Neuronal stem cell (in vitro differentiated cells): ENCODE measurements around the gene JMJD7.

Experiments used
- DNase-seq: peaks from one replicate; pipeline ENCODE4 v3.0.0-alpha.2; 2013; ENCODE audit warnings: low spot score
- H2AFZ ChIP-seq: one replicate; pipeline ENCODE4 v1.6.1; 2013; ENCODE audit warnings: mild to moderate bottlenecking, low read length, inconsistent platforms
- H2AK5ac ChIP-seq: 2 replicates; pipeline ENCODE4 v1.6.1; 2013; ENCODE audit warnings: low read depth, mild to moderate bottlenecking, inconsistent platforms, low read length, moderate library complexity, mixed read lengths
- H2BK120ac ChIP-seq: 2 replicates; pipeline ENCODE4 v1.6.1; 2013; ENCODE audit warnings: low read depth, mild to moderate bottlenecking, inconsistent platforms, low read length, moderate library complexity, mixed read lengths
- H2BK12ac ChIP-seq: one replicate; pipeline ENCODE4 v1.6.1; 2013; ENCODE audit warnings: low read length, inconsistent platforms
- H2BK15ac ChIP-seq: 2 replicates; pipeline ENCODE4 v1.6.1; 2013; ENCODE audit warnings: mild to moderate bottlenecking, low read length, inconsistent platforms, mixed read lengths
- H2BK5ac ChIP-seq: one replicate; pipeline ENCODE4 v1.6.1; 2013; ENCODE audit warnings: inconsistent platforms, mild to moderate bottlenecking, low read length, moderate library complexity
- H3K14ac ChIP-seq: one replicate; pipeline ENCODE4 v1.6.1; 2013; ENCODE audit warnings: low read length, inconsistent platforms
- H3K18ac ChIP-seq: 2 replicates; pipeline ENCODE4 v1.6.1; 2013; ENCODE audit warnings: low read length, inconsistent platforms
- H3K23ac ChIP-seq: 2 replicates; pipeline ENCODE4 v1.6.1; 2013; ENCODE audit warnings: low read depth, mild to moderate bottlenecking, mixed read lengths, low read length, inconsistent platforms; ENCODE audit not compliant: poor library complexity
- H3K27ac ChIP-seq: replicated peaks from 3 replicates; pipeline ENCODE4 v1.5.1; 2013; ENCODE audit warnings: low read length, inconsistent platforms
- H3K27me3 ChIP-seq, 3 experiments: 2 replicates each; pipeline ENCODE4 v1.6.1; 2013; ENCODE audit warnings: low read length in 3 of 3, mild to moderate bottlenecking in 2 of 3, inconsistent platforms in 1 of 3, low read depth in 1 of 3, mixed read lengths in 1 of 3, moderate library complexity in 1 of 3; ENCODE audit not compliant: control insufficient read depth in 3 of 3, insufficient read depth in 3 of 3
- H3K36me3 ChIP-seq, 2 donors: replicated peaks in 1 of 2; 2 replicates each; pipeline ENCODE4 v1.6.1; 2013; ENCODE audit warnings: low read length in 2 of 2; ENCODE audit not compliant: control insufficient read depth in 2 of 2, insufficient read depth in 2 of 2
- H3K4ac ChIP-seq: 2 replicates; pipeline ENCODE4 v1.6.1; 2013; ENCODE audit warnings: inconsistent platforms, mild to moderate bottlenecking, low read length, moderate library complexity
- H3K4me1 ChIP-seq, 2 donors: 1 replicate in 1 of 2; 2 replicates in 1 of 2; pipeline ENCODE4 v1.6.1; 2013; ENCODE audit warnings: low read length in 2 of 2, low read depth in 1 of 2; ENCODE audit not compliant: control insufficient read depth in 2 of 2, insufficient read depth in 1 of 2
- H3K4me2 ChIP-seq: one replicate; pipeline ENCODE4 v1.6.1; 2013; ENCODE audit warnings: mild to moderate bottlenecking, low read length, inconsistent platforms; ENCODE audit not compliant: insufficient read depth, poor library complexity, severe bottlenecking
- H3K4me3 ChIP-seq, 2 donors: 2 replicates each; pipeline ENCODE4 v1.5.1; 2013; ENCODE audit warnings: low read length in 2 of 2, mild to moderate bottlenecking in 2 of 2, inconsistent platforms in 1 of 2, moderate library complexity in 1 of 2
- H3K79me1 ChIP-seq: one replicate; pipeline ENCODE4 v1.6.1; 2013; ENCODE audit warnings: low read depth, mild to moderate bottlenecking, inconsistent platforms, low read length, moderate library complexity
- H3K9ac ChIP-seq: one replicate; pipeline ENCODE4 v1.6.1; 2013; ENCODE audit warnings: mild to moderate bottlenecking, low read depth, low read length, inconsistent platforms; ENCODE audit not compliant: poor library complexity
- H3K9me3 ChIP-seq, 2 donors: replicated peaks in 1 of 2; 2 replicates each; pipeline versions ENCODE3 to v1.6.1; 2013; ENCODE audit warnings: low read length in 2 of 2, mild to moderate bottlenecking in 2 of 2, inconsistent platforms in 1 of 2, low read depth in 1 of 2, mixed read lengths in 1 of 2, moderate library complexity in 1 of 2; ENCODE audit not compliant: control insufficient read depth in 2 of 2, insufficient read depth in 1 of 2
- H4K8ac ChIP-seq: one replicate; pipeline ENCODE4 v1.6.1; 2013; ENCODE audit warnings: low read depth, mild to moderate bottlenecking, inconsistent platforms, low read length, moderate library complexity
- H4K91ac ChIP-seq: one replicate; pipeline ENCODE4 v1.6.1; 2013; ENCODE audit warnings: low read length, low read depth, mild to moderate bottlenecking, inconsistent platforms; ENCODE audit not compliant: poor library complexity
- WGBS, 2 donors: extraction: QIAGEN DNeasy Blood & Tissue Kit; methylation state at CpG; one replicate each; pipeline ENCODE4 v1.1.7; 2013; ENCODE audit warnings: missing lambda C conversion rate in 2 of 2, mixed read lengths in 1 of 2; ENCODE audit not compliant: insufficient read length in 2 of 2, insufficient replicate concordance in 1 of 2; ENCODE audit errors: extremely low coverage in 2 of 2; 5-methylcytosine and 5-hydroxymethylcytosine counted together

JMJD7 gene

GRCh38 chr15:41797201-41797944, 30.5 kb upstream of the JMJD7 start:
- H3K27ac ChIP-seq = no peak overlapping the region
- WGBS, 2 donors = no CpG with 5 or more reads among the region's 8 CpGs
- no peak for DNase-seq

GRCh38 chr15:41798607-41799487, 29.0 kb upstream of the JMJD7 start:
- no CpG with 5 or more reads among the region's 9 CpGs for WGBS, 2 donors
- H4K91ac ChIP-seq = no peak overlapping the region
- no peaks in the 10 kb centered on the region for H3K4me1 ChIP-seq

More at GRCh38 chr15:41797201-41797944, 30.5 kb upstream of the JMJD7 start:
- Histone ChIP-seq H4K91ac (no peak overlapping the region), H2AK5ac (no peak overlapping the region), H3K4me1 (no peaks in the 10 kb centered on the region), H2BK120ac (no peak overlapping the region), H3K23ac (no peak overlapping the region), H2BK12ac (no peak overlapping the region), H3K4ac (no peak overlapping the region), H2BK15ac (no peak overlapping the region), H4K8ac (no peak overlapping the region), H2BK5ac (no peak overlapping the region), H3K36me3 (peaks cover 0 to 12% of the 10 kb centered on the region in 2 donors), H3K27me3 (no peaks in the 10 kb centered on the region), H2AFZ (no peak overlapping the region), H3K18ac (no peak overlapping the region), H3K79me1 (no peaks in the 10 kb centered on the region), H3K9ac (no peak overlapping the region), H3K4me2 (no peak overlapping the region), H3K14ac (no peak overlapping the region), H3K9me3 (peaks cover 0 to 7% of the 10 kb centered on the region in 2 donors), H3K4me3 (no peak overlapping the region)

DNA sequence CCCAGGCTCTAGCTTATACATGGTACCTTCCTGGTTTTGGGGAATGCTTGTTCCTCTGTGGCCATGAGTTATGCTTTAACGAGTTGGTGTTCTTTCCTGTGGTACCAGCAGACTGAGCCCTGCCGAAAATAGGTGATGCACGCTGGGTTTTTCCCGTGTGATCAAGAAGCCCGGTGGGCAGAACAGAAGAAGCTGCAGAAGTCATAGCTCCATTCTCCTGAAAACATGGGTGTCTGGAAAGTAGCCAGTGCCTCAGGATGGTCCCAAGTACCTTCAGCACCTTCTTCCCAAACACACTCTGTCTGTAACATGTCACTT, 28.4 kb upstream of the JMJD7 start:
- no peaks in the 10 kb centered on the region for H3K27me3 ChIP-seq
- H4K91ac ChIP-seq = no peak overlapping the region
- H2BK5ac ChIP-seq = no peak overlapping the region
- no peak overlapping the region for H3K18ac ChIP-seq
- no peak for DNase-seq
- H3K23ac ChIP-seq = no peak overlapping the region
- H3K79me1 ChIP-seq = no peaks in the 10 kb centered on the region
- H3K4me2 ChIP-seq = no peak overlapping the region
- no peak overlapping the region for H3K14ac ChIP-seq
- H4K8ac ChIP-seq = no peak overlapping the region
- H3K27ac ChIP-seq = no peak overlapping the region
- H3K4me3 ChIP-seq = no peak overlapping the region
- no peak overlapping the region for H3K4ac ChIP-seq
- no peak overlapping the region for H3K9ac ChIP-seq
- H3K36me3 ChIP-seq = peaks cover 0 to 12% of the 10 kb centered on the region in 2 donors
- no peak overlapping the region for H2BK120ac ChIP-seq
- no CpG with 5 or more reads among the region's 5 CpGs for WGBS, 2 donors
- no peak overlapping the region for H2AK5ac ChIP-seq
- H3K9me3 ChIP-seq = peaks cover 0 to 7% of the 10 kb centered on the region in 2 donors
- no peak overlapping the region for H2BK15ac ChIP-seq
- no peak overlapping the region for H2AFZ ChIP-seq
- peaks cover 0 to 2% of the 10 kb centered on the region in 2 donors for H3K4me1 ChIP-seq
- no peak overlapping the region for H2BK12ac ChIP-seq

More at GRCh38 chr15:41798607-41799487, 29.0 kb upstream of the JMJD7 start:
- Histone ChIP-seq H3K4ac (no peak overlapping the region), H3K9me3 (peaks cover 0 to 7% of the 10 kb centered on the region in 2 donors), H3K23ac (no peak overlapping the region), H2BK15ac (no peak overlapping the region), H4K8ac (no peak overlapping the region), H3K79me1 (no peaks in the 10 kb centered on the region), H3K9ac (no peak overlapping the region), H2BK120ac (no peak overlapping the region), H2AK5ac (no peak overlapping the region), H3K27me3 (no peaks in the 10 kb centered on the region), H3K4me3 (no peak overlapping the region), H2BK5ac (no peak overlapping the region), H3K36me3 (peaks cover 0 to 12% of the 10 kb centered on the region in 2 donors), H3K18ac (no peak overlapping the region), H2AFZ (no peak overlapping the region), H3K27ac (no peak overlapping the region), H2BK12ac (no peak overlapping the region), H3K4me2 (no peak overlapping the region), H3K14ac (no peak overlapping the region)
- DNase-seq = no peak

DNA sequence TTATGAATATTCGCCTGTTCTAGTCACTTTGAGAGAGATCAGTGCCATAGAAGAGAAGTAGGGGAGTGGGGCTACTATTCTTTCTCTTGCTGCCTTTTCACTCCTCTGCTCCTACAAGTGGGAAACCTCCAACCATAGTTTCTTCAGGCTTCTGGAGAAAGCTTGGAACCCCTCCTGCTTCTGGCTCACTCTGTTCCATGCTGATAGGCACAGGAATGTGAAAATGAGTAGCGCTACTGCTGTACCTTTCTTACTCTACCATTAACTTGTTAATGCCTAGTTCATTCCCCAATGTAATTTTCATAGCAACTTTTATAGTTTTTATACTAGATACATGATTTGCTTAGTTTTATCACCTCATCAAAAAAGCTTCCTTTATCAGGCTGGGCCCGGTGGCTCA, 26.7 kb upstream of the JMJD7 start:
- no peak overlapping the region for H3K4me3 ChIP-seq
- peaks cover 0 to 7% of the 10 kb centered on the region in 2 donors for H3K9me3 ChIP-seq
- peaks cover 0 to 4% of the 10 kb centered on the region in 2 donors for H3K4me1 ChIP-seq
- no peak for DNase-seq
- no peak overlapping the region for H4K91ac ChIP-seq
- H3K4me2 ChIP-seq = no peak overlapping the region
- no peak overlapping the region for H3K9ac ChIP-seq
- no CpG with 5 or more reads among the region's 3 CpGs for WGBS, 2 donors
- H3K27ac ChIP-seq = no peak overlapping the region
- H2BK120ac ChIP-seq = no peak overlapping the region
- no peaks in the 10 kb centered on the region for H3K27me3 ChIP-seq
- no peak overlapping the region for H2AFZ ChIP-seq
- H2BK12ac ChIP-seq = no peak overlapping the region
- H3K18ac ChIP-seq = no peak overlapping the region
- no peak overlapping the region for H3K14ac ChIP-seq
- H3K4ac ChIP-seq = no peak overlapping the region
- H3K23ac ChIP-seq = no peak overlapping the region
- no peak overlapping the region for H2BK15ac ChIP-seq
- H3K79me1 ChIP-seq = no peaks in the 10 kb centered on the region
- H2BK5ac ChIP-seq = no peak overlapping the region
- H3K36me3 ChIP-seq = peaks cover 0 to 12% of the 10 kb centered on the region in 2 donors
- no peak overlapping the region for H2AK5ac ChIP-seq
- H4K8ac ChIP-seq = no peak overlapping the region
